NCI-H526 treated with DMSO at 0.1 percent for 48 hours (cell line): ENCODE measurements around the gene DCST2.

ENCODE experiments used
- DNase-seq: peaks from one replicate; lab custom pipeline; 2025; lab: John Stamatoyannopoulos, UW

DCST2 gene

DNA sequence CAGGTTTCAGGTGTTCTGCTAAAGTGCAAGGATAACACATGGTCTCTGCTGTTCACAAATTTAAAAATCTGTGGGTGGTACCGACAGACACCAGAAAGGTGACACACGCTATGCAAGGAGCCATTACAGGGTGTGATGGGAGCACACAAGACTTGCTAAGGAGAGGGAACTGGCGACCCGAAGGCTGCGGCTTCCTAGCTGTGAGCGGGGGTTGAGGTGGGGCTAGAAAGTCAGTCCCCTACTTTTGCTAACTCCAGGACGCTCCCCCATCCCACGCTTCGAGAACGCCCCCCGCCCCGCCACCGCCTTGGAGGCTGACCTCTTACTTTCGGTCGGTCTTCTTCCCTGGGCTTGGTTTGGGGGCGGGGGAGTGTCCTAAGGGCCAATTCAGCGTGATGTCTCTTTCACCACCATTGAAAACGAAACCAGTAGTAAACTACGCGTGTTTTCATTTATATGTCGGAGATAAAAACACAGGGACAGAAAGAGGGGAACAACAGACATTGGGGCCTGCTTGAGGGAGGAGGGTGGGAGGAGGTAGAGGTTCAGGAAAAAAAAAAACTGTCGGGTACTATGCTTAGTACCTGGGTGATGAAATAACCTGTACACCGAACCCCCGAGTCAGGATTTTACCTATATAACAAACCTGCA lies 58.0 kb downstream of the DCST2 start:
- DNase-seq: peak; percentile 80

- DNase-seq: peak; percentile 100
Observed at GRCh38 chr1:154974808-154975408, 58.7 kb downstream of the DCST2 start.

- DNase-seq: peak; percentile 100
Observed at GRCh38 chr1:154974102-154974807, 59.3 kb downstream of the DCST2 start, which contains the start of gene CKS1B. TSS of gene CKS1B (plus strand) at chr1:154974681. CDS start at chr1:154974746, 65 bp downstream.

DNA sequence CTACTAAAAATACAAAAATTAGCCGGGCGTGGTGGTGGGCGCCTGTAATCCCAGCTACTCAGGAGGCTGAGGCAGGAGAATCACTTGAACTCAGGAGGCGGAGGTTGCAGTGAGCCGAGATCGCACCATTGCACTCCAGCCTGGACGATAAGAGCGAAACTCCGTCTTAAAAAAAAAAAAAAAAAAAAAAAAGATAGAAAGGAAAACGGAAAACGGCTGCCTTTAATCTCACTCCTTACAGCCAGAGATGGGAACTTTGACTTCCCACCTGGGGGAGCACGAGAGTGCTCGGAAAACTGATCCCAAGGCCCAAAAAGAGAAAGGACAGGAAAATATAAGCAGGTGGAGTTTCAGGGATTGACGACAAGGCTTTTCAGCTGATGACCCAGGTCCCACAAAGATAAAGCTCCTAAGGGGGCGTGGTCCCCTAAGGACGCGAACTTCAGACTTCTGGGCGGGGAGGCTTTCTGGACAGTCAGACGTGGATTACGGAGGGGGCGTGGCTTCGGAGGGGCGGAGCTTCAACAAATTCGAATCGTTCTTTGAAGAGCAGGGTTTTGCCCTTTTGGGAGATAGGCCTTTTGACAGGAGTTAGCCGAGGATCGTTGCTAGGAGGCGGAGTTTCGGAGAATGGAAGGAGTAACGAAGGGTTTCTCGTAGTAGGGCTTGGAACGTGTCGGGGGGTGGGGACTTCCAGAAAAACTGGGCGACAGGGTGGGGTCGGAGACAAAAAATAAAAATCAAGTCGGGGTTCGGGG lies 60.1 kb downstream of the DCST2 start:
- peak; percentile 99 for DNase-seq

GRCh38 chr1:154972517-154973343 lies 60.9 kb downstream of the DCST2 start:
- DNase-seq: no peak

GRCh38 chr1:154972213-154972516 lies 61.4 kb downstream of the DCST2 start:
- DNase-seq: no peak

DNA sequence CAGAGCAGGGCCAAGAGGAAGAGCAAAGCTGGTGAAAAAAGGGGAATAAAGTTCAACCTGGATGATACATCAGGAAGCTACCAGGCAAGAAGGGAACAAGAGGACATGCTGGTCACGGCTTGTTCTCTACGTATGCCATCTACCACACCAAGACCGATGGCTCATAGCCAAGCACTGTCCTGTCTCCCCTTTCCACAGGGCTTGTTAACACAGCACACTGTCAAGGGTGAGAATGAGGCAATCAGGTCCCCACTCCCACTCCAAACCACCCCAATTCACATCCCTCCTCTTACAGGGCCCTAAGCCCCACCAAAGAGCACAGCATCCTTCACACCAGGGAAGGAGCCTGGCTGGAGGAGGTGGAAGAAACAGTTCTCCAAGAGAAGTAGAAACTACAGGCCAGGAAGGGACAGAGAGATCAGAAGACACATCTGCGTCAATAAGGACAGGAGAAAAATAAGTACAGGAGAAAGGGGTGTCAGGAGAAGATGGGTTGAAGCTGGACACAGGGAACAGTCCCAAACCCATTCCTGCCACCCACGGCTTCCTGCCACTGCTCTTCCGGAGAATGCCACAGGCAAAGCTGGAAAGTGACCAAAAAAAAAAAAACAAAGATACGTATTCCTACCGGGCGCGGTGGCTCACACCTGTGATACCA lies 62.1 kb downstream of the DCST2 start:
- no peak for DNase-seq

- DNase-seq: peak; percentile 58
Observed at GRCh38 chr1:154970631-154971340, 62.8 kb downstream of the DCST2 start, which contains the start of gene SHC1. TSS of gene SHC1 (minus strand) at chr1:154970747. CDS start at chr1:154970526, 221 bp downstream.

- no peak for DNase-seq
Observed at GRCh38 chr1:154969860-154970452, 63.6 kb downstream of the DCST2 start.

- DNase-seq: no peak
Observed at GRCh38 chr1:154969246-154969645, 64.3 kb downstream of the DCST2 start.

- no peak for DNase-seq
Observed at GRCh38 chr1:154968731-154969130, 64.8 kb downstream of the DCST2 start.
